Measurements from ENCODE around the gene INTS3.
"Not testable (repeated sequence)": the region's sequence is repeated elsewhere in the genome, so short reads cannot be mapped to it uniquely, and the experiment has no call there.

INTS3 gene

DNA sequence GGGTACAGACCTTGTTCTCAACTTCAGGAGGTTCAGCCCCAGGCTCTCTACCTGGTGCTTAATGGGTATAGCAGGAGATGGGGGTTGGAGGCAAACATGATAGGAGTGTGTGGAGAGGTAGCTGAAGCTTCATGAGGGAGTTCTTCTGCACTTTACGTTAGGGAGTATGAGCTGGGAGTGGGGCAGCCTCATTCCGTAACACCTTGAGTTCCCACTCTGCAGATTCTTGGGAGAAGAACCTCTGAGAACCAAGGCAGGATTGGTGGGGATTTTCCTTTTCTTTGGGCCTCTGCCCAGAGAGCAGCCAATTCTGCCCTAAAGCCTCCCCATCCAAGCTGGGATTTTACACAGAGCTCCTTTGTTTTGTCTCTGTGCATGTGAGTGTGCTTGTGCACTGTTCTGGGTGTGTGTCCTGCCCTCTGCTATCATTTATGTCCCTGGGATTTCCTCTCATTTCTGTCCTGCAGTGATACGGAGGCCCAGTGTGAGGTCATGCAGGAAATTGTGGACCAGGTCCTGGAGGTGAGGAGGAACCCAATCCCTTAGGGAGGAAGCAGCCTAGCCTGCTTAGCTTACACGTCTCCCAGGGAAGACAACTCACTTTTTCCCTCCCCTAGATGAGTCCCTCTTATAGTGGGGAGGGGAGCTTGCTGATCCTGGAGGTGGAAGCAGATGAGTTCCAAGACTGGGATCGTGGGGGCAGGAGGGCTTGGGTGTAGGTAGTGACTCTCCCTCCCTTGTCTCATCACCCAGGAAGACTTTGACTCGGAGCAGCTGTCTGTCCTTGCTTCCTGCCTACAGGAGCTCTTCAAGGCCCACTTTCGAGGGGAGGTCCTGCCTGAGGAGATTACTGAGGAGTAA, 35.7 kb downstream of the INTS3 start:
- TF ChIP-seq, protein P1, sequence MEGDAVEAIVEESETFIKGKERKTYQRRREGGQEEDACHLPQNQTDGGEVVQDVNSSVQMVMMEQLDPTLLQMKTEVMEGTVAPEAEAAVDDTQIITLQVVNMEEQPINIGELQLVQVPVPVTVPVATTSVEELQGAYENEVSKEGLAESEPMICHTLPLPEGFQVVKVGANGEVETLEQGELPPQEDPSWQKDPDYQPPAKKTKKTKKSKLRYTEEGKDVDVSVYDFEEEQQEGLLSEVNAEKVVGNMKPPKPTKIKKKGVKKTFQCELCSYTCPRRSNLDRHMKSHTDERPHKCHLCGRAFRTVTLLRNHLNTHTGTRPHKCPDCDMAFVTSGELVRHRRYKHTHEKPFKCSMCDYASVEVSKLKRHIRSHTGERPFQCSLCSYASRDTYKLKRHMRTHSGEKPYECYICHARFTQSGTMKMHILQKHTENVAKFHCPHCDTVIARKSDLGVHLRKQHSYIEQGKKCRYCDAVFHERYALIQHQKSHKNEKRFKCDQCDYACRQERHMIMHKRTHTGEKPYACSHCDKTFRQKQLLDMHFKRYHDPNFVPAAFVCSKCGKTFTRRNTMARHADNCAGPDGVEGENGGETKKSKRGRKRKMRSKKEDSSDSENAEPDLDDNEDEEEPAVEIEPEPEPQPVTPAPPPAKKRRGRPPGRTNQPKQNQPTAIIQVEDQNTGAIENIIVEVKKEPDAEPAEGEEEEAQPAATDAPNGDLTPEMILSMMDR (IDR thresholded peaks at IDR 0.05; ENCODE audit: borderline replicate concordance, insufficient read depth, low read depth, low read length): no peak
- no peak overlapping the region for H3K4me3 ChIP-seq (ENCODE audit: low read depth, low read length)

DNA sequence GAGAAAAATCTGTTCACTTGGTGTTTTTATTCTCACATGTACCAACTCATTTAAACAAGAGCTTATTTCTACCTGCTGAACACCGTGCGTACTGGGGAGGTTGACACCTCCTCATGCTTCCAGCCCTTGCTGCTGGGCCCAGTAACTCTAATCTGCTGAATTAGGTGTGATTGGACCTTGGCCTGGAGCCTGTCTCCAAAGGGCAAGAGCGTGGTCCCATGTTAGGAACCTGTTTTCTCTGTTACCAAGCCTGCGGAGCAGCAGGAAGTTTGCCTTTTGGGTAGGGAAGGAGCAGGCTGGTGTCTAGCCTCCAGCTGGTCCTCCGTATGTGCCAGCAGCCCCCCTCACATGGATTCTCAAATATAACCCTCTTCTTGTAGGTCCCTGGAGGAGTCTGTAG, 36.5 kb downstream of the INTS3 start:
- TF ChIP-seq, protein P1 (IDR thresholded peaks at IDR 0.05; ENCODE audit: borderline replicate concordance, insufficient read depth, low read depth, low read length): no peak
- no peak overlapping the region for H3K4me3 ChIP-seq (ENCODE audit: low read depth, low read length)

DNA sequence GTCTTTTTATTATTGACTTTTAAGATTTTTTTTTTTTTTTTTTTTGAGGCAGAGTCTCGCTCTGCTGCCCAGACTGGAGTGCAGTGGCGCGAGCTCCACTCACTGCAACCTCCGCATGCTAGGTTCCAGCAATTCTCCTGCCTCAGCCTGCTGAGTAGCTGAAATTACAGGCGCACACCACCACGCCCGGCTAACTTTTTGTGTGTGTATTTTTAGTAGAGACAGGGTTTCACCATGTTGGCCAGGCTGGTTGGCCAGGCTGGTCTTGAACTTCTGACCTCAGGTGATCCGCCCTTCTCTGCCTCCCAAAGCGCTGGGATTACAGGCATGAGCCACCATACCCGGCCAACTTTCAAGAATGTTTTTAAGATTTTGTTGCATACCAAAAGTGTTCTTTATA, 38.8 kb downstream of the INTS3 start:
- not testable (repeated sequence) for H3K4me3 ChIP-seq (ENCODE audit: low read depth, low read length)

DNA sequence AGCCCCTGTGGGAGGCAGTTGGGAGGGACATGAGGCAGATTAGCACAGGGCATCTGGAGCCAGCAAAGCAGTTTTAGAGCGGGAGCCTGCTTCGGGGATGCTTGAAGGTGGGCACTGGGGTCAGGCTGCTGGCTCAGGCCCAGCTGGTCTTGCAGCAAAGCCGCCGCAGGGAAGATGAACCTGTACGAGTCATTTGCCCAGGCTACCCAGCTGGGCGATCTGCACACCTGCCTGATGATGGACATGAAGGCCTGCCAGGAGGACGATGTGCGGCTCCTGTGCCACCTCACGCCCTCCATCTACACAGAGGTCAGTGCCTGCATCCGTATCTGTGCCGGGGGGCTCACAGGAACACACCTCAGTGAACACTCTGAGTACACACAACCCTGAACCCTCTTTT, 39.7 kb downstream of the INTS3 start:
- no peak overlapping the region for H3K4me3 ChIP-seq (ENCODE audit: low read depth, low read length)
- TF ChIP-seq, protein P1 (IDR thresholded peaks at IDR 0.05; ENCODE audit: borderline replicate concordance, insufficient read depth, low read depth, low read length): no peak

DNA sequence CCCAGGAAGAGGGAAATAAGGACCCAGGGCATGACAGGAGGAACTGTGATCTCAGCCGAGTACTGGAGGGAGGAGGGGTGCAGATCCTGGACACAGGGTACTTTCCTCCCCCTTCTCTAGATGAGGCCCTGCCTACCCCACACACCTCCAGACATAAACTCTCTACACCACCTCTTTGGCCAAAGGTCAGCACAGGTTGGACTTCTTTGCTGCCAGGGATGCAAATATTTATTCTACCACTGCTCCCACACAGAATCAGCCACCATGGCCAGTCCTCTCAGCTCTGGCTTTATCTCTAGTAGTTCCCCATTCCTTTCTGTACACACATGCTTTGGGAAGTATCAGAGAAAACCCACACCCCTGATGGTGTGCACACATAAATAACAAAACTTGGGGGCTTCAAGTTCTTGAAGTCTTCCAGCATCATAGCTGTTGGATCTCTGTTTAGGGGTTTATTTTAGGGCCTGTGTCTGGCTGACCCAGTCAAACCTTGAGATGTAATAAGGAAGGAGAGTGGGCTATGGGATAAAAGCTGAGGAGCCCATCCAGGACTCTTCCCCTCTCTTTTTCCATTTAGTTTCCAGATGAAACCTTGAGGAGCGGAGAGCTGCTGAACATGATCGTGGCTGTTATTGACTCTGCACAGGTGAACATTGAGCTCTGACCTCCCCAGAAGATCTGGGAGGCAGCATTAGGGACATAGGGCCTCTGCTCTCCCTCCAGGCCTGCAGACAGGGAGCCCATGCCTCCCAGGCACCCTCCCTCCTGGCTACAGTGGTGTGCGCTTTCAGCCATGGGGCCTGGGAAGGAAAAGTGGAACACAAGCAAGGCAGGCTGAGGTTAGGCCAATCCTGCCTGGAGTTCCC, 40.7 kb downstream of the INTS3 start:
- TF ChIP-seq, protein P1 (IDR thresholded peaks at IDR 0.05; ENCODE audit: borderline replicate concordance, insufficient read depth, low read depth, low read length): no peak
- H3K4me3 ChIP-seq (ENCODE audit: low read depth, low read length): no peak overlapping the region

DNA sequence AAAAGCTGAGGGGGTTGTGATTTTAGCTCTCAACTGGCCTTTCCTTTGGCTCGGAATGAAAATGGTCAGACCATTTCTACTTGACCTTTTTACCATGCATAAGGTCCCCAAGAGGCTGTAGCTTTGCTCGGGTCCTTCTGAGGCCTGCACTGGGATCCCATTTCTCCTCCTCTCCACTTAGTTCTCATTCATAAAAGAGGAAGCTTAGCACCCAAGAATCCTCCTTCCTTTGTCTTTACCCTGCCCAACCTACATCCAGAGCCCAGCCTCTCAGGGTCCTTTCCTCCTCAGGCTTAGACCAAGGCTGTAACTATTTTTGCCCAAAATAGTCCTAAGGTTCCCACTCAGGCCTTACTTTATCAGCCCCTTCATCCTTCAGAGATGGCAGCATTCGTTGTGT, 41.4 kb downstream of the INTS3 start:
- TF ChIP-seq, protein P1 (IDR thresholded peaks at IDR 0.05; ENCODE audit: borderline replicate concordance, insufficient read depth, low read depth, low read length): no peak
- no peak overlapping the region for H3K4me3 ChIP-seq (ENCODE audit: low read depth, low read length)

DNA sequence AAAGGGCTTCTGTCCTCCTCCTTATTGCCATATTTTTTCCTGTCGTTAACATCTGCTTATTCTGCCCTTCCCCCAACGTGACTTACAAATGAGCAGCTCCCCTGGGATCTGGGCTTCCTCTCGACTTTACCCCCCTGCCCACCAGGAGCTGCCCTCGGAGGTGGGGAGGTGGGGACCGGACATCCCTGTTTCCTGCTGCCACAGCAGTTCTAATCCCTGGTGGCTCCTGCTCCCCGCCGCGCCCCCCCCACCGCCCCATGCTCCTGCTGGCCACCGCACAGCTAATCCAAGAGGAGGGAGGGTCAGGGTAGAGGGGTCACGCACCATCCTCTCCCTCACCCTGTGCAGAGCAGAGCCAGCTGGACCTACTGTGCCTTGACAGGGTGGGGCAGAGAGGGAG, 42.9 kb downstream of the INTS3 start:
- TF ChIP-seq, protein P1 (IDR thresholded peaks at IDR 0.05; ENCODE audit: borderline replicate concordance, insufficient read depth, low read depth, low read length): no peak
- H3K4me3 ChIP-seq (ENCODE audit: low read depth, low read length): no peak overlapping the region

All from GM12875 (cell line).